ENCODE measurements around the gene CADM3. TPM values are rescaled to one million over a fixed set of nuclear protein-coding genes. Genes with fewer than 3 reads are reported as not detected.

Gene CADM3
- total RNA-seq, 1 donor from 2014 or later, result 5.8 TPM

DNA sequence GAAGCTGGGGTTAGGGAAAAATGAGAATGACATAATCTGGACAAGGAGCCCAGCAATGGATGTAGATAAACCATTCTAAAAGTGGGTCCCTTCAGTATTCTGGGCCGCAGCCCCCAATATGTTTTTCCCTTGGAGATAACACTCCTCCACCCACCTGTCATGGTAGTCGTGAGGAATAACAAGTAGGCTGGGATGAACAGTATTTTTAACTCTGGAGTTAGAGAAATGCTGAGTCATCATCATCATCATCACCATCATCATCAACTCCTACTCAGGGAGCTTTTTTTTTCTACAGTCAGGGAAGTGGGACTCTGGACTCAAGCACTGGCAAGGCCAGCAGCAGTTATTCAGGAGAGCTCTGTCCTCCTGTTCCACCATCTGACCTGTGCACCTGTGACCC is 12.8 kb downstream of the CADM3 start:
- TF ChIP-seq, protein P1, sequence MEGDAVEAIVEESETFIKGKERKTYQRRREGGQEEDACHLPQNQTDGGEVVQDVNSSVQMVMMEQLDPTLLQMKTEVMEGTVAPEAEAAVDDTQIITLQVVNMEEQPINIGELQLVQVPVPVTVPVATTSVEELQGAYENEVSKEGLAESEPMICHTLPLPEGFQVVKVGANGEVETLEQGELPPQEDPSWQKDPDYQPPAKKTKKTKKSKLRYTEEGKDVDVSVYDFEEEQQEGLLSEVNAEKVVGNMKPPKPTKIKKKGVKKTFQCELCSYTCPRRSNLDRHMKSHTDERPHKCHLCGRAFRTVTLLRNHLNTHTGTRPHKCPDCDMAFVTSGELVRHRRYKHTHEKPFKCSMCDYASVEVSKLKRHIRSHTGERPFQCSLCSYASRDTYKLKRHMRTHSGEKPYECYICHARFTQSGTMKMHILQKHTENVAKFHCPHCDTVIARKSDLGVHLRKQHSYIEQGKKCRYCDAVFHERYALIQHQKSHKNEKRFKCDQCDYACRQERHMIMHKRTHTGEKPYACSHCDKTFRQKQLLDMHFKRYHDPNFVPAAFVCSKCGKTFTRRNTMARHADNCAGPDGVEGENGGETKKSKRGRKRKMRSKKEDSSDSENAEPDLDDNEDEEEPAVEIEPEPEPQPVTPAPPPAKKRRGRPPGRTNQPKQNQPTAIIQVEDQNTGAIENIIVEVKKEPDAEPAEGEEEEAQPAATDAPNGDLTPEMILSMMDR (conservative IDR thresholded peaks at IDR 0.05), result no peak
- Mint-ChIP-seq H3K4me3 (no peak overlapping the region), H3K9me3 (no peaks in the 10 kb centered on the region)

DNA sequence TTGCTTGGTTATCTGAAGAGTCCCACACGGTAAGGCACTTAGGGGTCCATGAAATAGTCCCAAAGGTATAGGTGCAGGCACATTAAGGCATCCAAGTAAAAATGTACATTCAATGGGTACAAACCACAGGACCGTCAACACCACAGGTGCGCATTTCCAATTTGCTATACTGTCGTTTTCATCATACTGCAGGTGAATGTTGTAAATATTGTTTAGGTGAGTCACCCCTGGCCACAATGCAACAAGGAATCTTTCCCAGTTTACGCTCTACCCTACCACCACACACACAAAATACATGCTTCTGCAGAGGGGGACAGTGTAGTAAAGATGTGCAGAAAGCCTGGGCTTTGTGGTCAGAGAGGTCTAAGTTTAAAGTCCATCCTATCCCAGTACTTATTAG is 13.7 kb downstream of the CADM3 start:
- H3K36me3 Mint-ChIP-seq, result no peaks in the 10 kb centered on the region
- H3K27me3 Mint-ChIP-seq, result peaks cover 66% of the 10 kb centered on the region

More for the DNA sequence above, 12.8 kb downstream of the CADM3 start:
- peaks cover 57% of the 10 kb centered on the region for H3K27me3 Mint-ChIP-seq
- no peaks in the 10 kb centered on the region for H3K36me3 Mint-ChIP-seq
- no peak overlapping the region for H3K27ac Mint-ChIP-seq
- peaks cover 10% of the 10 kb centered on the region for H3K4me1 Mint-ChIP-seq (ENCODE audit: unreplicated experiment)
- DNase-seq (ENCODE audit: extremely low spot score, unreplicated experiment), result no peak

DNA sequence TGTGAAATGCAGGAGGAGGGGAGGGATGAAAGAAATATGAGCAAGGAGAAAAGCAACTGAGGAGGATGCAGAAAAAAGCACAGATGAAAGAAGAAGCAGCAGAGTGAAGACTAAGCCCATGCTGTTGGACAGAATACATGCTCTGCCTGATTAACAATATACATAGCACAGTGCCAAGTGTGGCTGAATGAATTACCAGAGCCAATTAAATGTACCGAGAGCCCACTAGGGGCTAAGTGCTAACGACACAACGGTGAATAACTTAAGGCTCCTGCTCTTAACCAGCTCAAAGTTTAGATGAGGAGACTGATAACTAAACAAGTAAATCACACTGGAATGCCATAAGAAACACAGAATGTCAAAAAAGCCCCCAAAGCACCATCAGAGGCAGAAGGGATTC is 15.6 kb downstream of the CADM3 start:
- H3K4me1 Mint-ChIP-seq (ENCODE audit: unreplicated experiment), result peaks cover 10% of the 10 kb centered on the region
- TF ChIP-seq, protein P1 (conservative IDR thresholded peaks at IDR 0.05), result no peak
- H3K4me3 Mint-ChIP-seq, result no peak overlapping the region

More for the DNA sequence above, 13.7 kb downstream of the CADM3 start:
- Mint-ChIP-seq H3K4me3 (no peak overlapping the region), H3K9me3 (no peaks in the 10 kb centered on the region), H3K27ac (no peak overlapping the region), H3K4me1 (ENCODE audit: unreplicated experiment) (peaks cover 10% of the 10 kb centered on the region)
- no peak for DNase-seq (ENCODE audit: extremely low spot score, unreplicated experiment)
- TF ChIP-seq, protein P1 (conservative IDR thresholded peaks at IDR 0.05), result no peak

DNA sequence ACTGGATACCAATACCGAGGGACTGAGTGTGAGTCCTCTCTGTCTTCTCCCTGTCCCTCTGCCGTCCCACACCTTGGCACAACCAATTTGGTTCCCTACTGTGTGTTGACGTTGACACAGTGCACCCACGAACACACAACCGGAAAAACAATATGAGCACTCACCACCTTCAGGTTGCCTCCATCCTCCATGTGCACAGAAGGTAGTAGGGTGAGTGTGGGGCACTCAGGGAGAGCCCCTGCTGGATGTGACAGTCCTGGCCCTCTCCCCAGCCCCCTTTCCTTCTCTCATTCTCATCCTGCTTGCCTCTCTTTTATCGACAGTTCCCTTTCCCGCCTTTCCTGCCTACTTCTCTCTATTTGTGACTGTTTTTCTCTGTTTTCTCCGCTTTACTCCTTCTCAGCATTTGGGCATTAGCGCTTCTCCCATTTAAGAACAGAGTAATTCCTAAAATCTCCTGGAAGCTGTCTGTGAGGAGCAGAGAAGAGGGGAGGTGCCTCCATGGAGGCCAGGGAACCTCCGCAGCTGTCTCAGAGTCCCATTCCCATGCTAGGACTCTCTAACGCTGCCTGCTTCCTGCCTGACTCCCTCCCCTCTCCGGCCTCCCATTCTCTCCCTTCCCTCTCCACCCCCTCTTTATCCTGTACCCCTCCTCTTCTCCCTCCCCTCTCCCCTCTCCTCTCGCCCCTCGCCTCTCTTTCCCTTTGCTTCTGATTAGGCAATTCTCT is 16.4 kb downstream of the CADM3 start:
- H3K27ac Mint-ChIP-seq, result no peak overlapping the region
- peaks cover 70% of the 10 kb centered on the region for H3K27me3 Mint-ChIP-seq
- peak overlapping the region; percentile 84 for H3K4me3 Mint-ChIP-seq
- peaks cover 10% of the 10 kb centered on the region for H3K4me1 Mint-ChIP-seq (ENCODE audit: unreplicated experiment)
- TF ChIP-seq, protein P1 (conservative IDR thresholded peaks at IDR 0.05), result no peak
- no peak for DNase-seq (ENCODE audit: extremely low spot score, unreplicated experiment)
- H3K9me3 Mint-ChIP-seq, result no peaks in the 10 kb centered on the region
- H3K36me3 Mint-ChIP-seq, result no peaks in the 10 kb centered on the region

More for the DNA sequence above, 15.6 kb downstream of the CADM3 start:
- Mint-ChIP-seq H3K27ac (no peak overlapping the region), H3K36me3 (no peaks in the 10 kb centered on the region), H3K9me3 (no peaks in the 10 kb centered on the region), H3K27me3 (peaks cover 67% of the 10 kb centered on the region)
- DNase-seq (ENCODE audit: extremely low spot score, unreplicated experiment), result no peak

DNA sequence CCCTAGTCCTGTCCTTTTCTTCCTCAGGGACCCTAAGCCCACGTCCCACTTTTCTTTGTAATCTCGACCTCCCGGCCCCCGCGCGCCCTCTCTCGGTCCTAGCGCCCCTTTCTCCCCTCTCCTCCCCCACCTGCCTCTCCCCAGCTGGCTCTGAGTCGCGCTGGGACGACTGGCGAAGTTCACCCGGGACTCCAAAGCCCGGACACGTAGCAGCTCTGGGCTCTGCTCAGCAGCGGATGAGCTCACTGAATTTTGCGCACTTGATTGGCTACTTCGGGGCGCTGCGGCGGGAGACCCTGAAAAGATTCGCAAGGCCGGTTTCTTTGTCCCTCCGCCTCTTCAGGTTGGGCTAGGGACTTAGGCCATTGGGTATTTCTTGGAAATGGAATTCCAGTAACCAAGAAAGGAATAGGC is 17.0 kb downstream of the CADM3 start:
- Mint-ChIP-seq H3K4me3 (peak overlapping the region; percentile 84), H3K4me1 (ENCODE audit: unreplicated experiment) (peaks cover 10% of the 10 kb centered on the region), H3K27ac (no peak overlapping the region), H3K9me3 (no peaks in the 10 kb centered on the region), H3K27me3 (peaks cover 67% of the 10 kb centered on the region), H3K36me3 (no peaks in the 10 kb centered on the region)
- no peak for DNase-seq (ENCODE audit: extremely low spot score, unreplicated experiment)
- TF ChIP-seq, protein P1 (conservative IDR thresholded peaks at IDR 0.05), result no peak

Measured in type B pancreatic cell (in vitro differentiated cells).